ENCODE measurements around the gene ZBTB2. TPM values are rescaled to one million over a fixed set of nuclear protein-coding genes. Genes with fewer than 3 reads are reported as not detected.

Gene ZBTB2
- total and polyA plus RNA-seq, 2 donors (not counting 3 experiments of a cell fraction or from before 2014, with no cell fraction given): 11.8 to 13.1 TPM

DNA sequence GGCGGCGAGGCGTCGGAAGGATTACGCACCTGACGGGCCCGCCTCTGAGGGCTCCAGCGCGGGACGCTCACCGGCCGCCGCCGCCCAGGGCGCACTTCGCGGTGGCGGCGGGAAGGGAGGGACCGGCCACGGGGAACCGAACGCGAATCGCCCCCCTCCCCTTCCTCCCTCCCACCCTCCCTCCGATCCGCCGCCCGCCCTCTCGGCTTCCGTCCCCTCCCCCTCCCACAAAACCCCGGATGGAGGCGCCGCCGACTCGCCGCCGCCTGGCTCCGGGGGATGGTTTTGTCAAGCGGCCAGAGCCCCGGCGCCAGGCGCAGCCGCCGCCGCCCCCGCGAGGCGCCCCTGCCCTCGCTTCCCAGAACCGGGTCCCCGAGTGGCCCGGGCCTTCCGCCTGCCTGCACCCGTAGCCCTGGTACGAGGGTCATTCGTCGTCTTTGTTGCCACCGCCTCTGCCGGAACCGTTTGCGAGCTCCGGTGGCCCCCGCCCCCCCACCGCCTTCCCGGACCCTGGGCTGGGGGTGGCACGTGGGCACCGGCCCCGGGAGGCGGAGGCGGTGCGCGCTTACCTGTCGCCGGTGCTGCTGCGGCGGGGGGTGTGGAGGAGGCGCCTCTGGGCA is 398 bp downstream of the ZBTB2 start:
- H2AFZ ChIP-seq (ENCODE audit: low read depth, low read length): no peak overlapping the region
- CTCF ChIA-PET: interaction anchor here (0.9 to 1.8 kb wide), 2 partner anchors 15 kb away, joined by 4 to 7 read pairs; no protein-coding TSS in a partner anchor
- H3K4me3 ChIP-seq (replicated peaks in 1 of 3; ENCODE audit: insufficient read depth in 1 of 3, low read depth in 1 of 3, low read length in 3 of 3): peak overlapping the region; percentile 60 to 93 (median 85)
- H3K4me2 ChIP-seq (ENCODE audit: insufficient read depth, low read length): peak overlapping the region; percentile 34
- peaks cover 71% of the 10 kb centered on the region for H3K79me2 ChIP-seq (ENCODE audit: control insufficient read depth, insufficient read depth, low read length)
- no TSS peak for BruUV-seq (replicated peaks)
- dilution Hi-C loops (cut with MboI; ENCODE audit: extremely low pct_ligation_motif_present, low sequenced_read_pairs) (no loop called here), intact Hi-C loops (cut with micrococcal nuclease) (loop anchor here (1.0 to 5.0 kb wide), 6 partner anchors 17 to 534 kb away; partner anchors contain the start of gene RMND1)
- H3K27ac ChIP-seq (ENCODE audit: insufficient read depth, low read depth, low read length): peak overlapping the region; percentile 94
- no peaks in the 10 kb centered on the region for H3K9me1 ChIP-seq (replicated peaks; ENCODE audit: control insufficient read depth, extremely low read depth, insufficient read depth, low read length)
- H3K9ac ChIP-seq (replicated peaks; ENCODE audit: extremely low read depth, insufficient read depth, low read length): peak overlapping the region; percentile 99
- FAIRE-seq: no peak
- no peaks in the 10 kb centered on the region for H3K27me3 ChIP-seq (ENCODE audit: control insufficient read depth in 2 of 2, insufficient read depth in 2 of 2, low read length in 2 of 2)
- no peaks in the 10 kb centered on the region for H3K9me3 ChIP-seq (replicated peaks; ENCODE audit: control insufficient read depth, insufficient read depth, low read length)
- peaks cover 13% of the 10 kb centered on the region for H4K20me1 ChIP-seq (replicated peaks; ENCODE audit: control insufficient read depth, extremely low read depth, insufficient read depth, low read length)
- H3K4me1 ChIP-seq (ENCODE audit: control insufficient read depth, extremely low read depth, insufficient read depth, low read length): peaks cover 29% of the 10 kb centered on the region
- POLR2A ChIA-PET: interaction anchor here (0.6 to 2.0 kb wide), 5 partner anchors 16 to 735 kb away, joined by 3 to 14 read pairs (median 4); partner anchors contain the start of gene MTHFD1L
- H3K36me3 ChIP-seq (ENCODE audit: control insufficient read depth in 2 of 2, extremely low read depth in 1 of 2, insufficient read depth in 2 of 2, low read length in 2 of 2): no peaks in the 10 kb centered on the region
- no peak for TF ChIP-seq MYC (IDR thresholded peaks at IDR 0.05; ENCODE audit: low read depth, low read length)
- no peak for TF ChIP-seq CTCF (IDR thresholded peaks at IDR 0.05; ENCODE audit: extremely low read depth in 1 of 2, insufficient read depth in 1 of 2, low read depth in 1 of 2, low read length in 2 of 2)
- TF ChIP-seq FOS (IDR thresholded peaks at IDR 0.05; ENCODE audit: borderline replicate concordance, insufficient read depth, low read length): no peak
- peak; percentile 76 for TF ChIP-seq POLR2AphosphoS5 (IDR thresholded peaks at IDR 0.05; ENCODE audit: insufficient read depth, low read depth, low read length)
- no peak for TF ChIP-seq JUN (IDR thresholded peaks at IDR 0.05; ENCODE audit: borderline replicate concordance, insufficient read depth, insufficient read length, low read depth)
- TF ChIP-seq, protein P1, sequence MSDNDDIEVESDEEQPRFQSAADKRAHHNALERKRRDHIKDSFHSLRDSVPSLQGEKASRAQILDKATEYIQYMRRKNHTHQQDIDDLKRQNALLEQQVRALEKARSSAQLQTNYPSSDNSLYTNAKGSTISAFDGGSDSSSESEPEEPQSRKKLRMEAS (IDR thresholded peaks at IDR 0.05; ENCODE audit: insufficient read depth, insufficient read length): no peak
- TF ChIP-seq POLR2A (IDR thresholded peaks at IDR 0.05; ENCODE audit: low read depth, low read length): peak; percentile 80
- no peak for TF ChIP-seq GATA2 (IDR thresholded peaks at IDR 0.05; ENCODE audit: insufficient read depth, insufficient read length, low read depth, low read length)
- TF ChIP-seq EZH2 (IDR thresholded peaks at IDR 0.05; ENCODE audit: borderline replicate concordance, low read depth, low read length, severe bottlenecking): no peak
- DNase-seq (ENCODE audit: low read depth, low spot score): peak; percentile 62
